ENCODE measurements around the gene ABCA4. TPM values are rescaled to one million over a fixed set of nuclear protein-coding genes. Genes with fewer than 3 reads are reported as not detected.

ABCA4 gene
- total RNA-seq, 1 experiment from 2014 or later, result 0.22 TPM

GRCh38 chr1:94049791-94050190, 71.2 kb downstream of the ABCA4 start:
- H3K27ac ChIP-seq (ENCODE audit: low read depth, low read length), result no peak overlapping the region
- H3K4me1 ChIP-seq (ENCODE audit: control insufficient read depth in 1 of 2, insufficient read depth in 2 of 2, low read length in 2 of 2), result peaks cover 11 to 13% of the 10 kb centered on the region in 2 experiments; a peak in 3 of 4 replicates

More at GRCh38 chr1:94049791-94050190, 71.2 kb downstream of the ABCA4 start:
- no peaks in the 10 kb centered on the region for H3K9me2 ChIP-seq (ENCODE audit: insufficient read depth)
- no TSS peak for BruUV-seq (replicated peaks)
- no peaks in the 10 kb centered on the region for H3K27me3 ChIP-seq (ENCODE audit: insufficient read depth, low read length)
- H3K9me3 ChIP-seq (ENCODE audit: control insufficient read depth in 1 of 2, insufficient read depth in 1 of 2, low read depth in 1 of 2, low read length in 2 of 2), result no peaks in the 10 kb centered on the region
- no peaks in the 10 kb centered on the region for H4K20me1 ChIP-seq (ENCODE audit: insufficient read depth)
- no peaks in the 10 kb centered on the region for H3K36me3 ChIP-seq (ENCODE audit: control insufficient read depth in 1 of 2, insufficient read depth in 2 of 2, low read length in 2 of 2)
- H3K79me2 ChIP-seq (ENCODE audit: insufficient read depth, low read length), result no peaks in the 10 kb centered on the region
- TF ChIP-seq YY1 (IDR thresholded peaks at IDR 0.05; ENCODE audit: extremely low read depth, insufficient replicate concordance, low read depth, low read length) (no peak), SIN3A (IDR thresholded peaks at IDR 0.05; ENCODE audit: low read depth) (no peak), EZH2phosphoT487 (IDR thresholded peaks at IDR 0.05; ENCODE audit: borderline replicate concordance) (no peak), ZFX (IDR thresholded peaks at IDR 0.05) (no peak), CTCF (IDR thresholded peaks at IDR 0.05 in 2 of 3, conservative IDR thresholded peaks at IDR 0.05 in 1 of 3; ENCODE audit: borderline replicate concordance in 1 of 3, insufficient read depth in 1 of 3, low read depth in 2 of 3, low read length in 2 of 3) (no peak), CEBPB (IDR thresholded peaks at IDR 0.05; ENCODE audit: low read depth) (no peak), ATF3 (IDR thresholded peaks at IDR 0.05) (no peak), ZNF274 (IDR thresholded peaks at IDR 0.05; ENCODE audit: low read depth, low read length) (no peak), EGR1 (IDR thresholded peaks at IDR 0.05; ENCODE audit: low read depth) (no peak)
- H3K9ac ChIP-seq (ENCODE audit: low read length), result no peak overlapping the region
- H2AFZ ChIP-seq (ENCODE audit: low read depth, low read length, poor library complexity, severe bottlenecking), result no peak overlapping the region
- CTCF ChIA-PET, result interaction anchor here (1.5 to 21.2 kb wide), 4 partner anchors 10 to 286 kb away, joined by 5 to 338 read pairs (median 10); no protein-coding TSS in a partner anchor
- intact Hi-C loops (cut with micrococcal nuclease), result loop anchor here (5.0 kb wide), 1 partner anchor 188 kb away; the partner anchor contains the start of gene ARHGAP29
- ATAC-seq (no peak), DNase-seq (ENCODE audit: low read depth, low spot score) (no peak)
- RAD21 ChIA-PET (ENCODE audit: low non-redundant PET in 1 of 2, low total read pairs in 2 of 2, uncharacterized antibody in 2 of 2, unreplicated experiment in 2 of 2), result no interaction called here
- no peak overlapping the region for H3K4me3 ChIP-seq (replicated peaks in 1 of 2; ENCODE audit: low read depth in 1 of 2, low read length in 2 of 2)
- H3K4me2 ChIP-seq (ENCODE audit: low read length), result no peak overlapping the region
- POLR2A ChIA-PET, result no interaction called here
